IMR-90 (cell line): ENCODE results near the gene ORAI3. TPM values are rescaled to one million over a fixed set of nuclear protein-coding genes. Genes with fewer than 3 reads are reported as not detected.

Experiments
- ATAC-seq: fragments of 200-7000 bp; cut with Tn5 transposase; 2 replicates; pipeline ENCODE4 v1.9.1; 2020; ENCODE audit warnings: low read depth, mild to moderate bottlenecking, moderate library complexity
- BruUV-seq: library from RNA; stranded (reverse); fragments of 400-500 nt; replicated peaks from 2 replicates; lab custom pipeline; 2021; lab: Mats Ljungman, UMichigan
- CTCF ChIA-PET: fragments of 300-600 bp; formaldehyde crosslinking; extraction: SDS; loops from one replicate; lab custom pipeline; 2021; ENCODE audit warnings: antibody characterized with exemption; lab: Yijun Ruan, JAX
- POLR2A ChIA-PET: fragments of 300-600 bp; sonication (Branson Sonifier 250); formaldehyde crosslinking; loops from one replicate; lab custom pipeline; 2022; ENCODE audit warnings: antibody characterized with exemption; ENCODE audit not compliant: unreplicated experiment; lab: Charles Lee
- DNase-seq: peaks from one replicate; pipeline ENCODE4 v3.0.0; 2013
- H2AFZ ChIP-seq: replicated peaks from 2 replicates; pipeline ENCODE3; 2013; ENCODE audit warnings: low read length, mild to moderate bottlenecking; ENCODE audit not compliant: poor library complexity
- H2AK5ac ChIP-seq: 2 replicates; pipeline ENCODE4 v1.6.1; 2013; ENCODE audit warnings: low read depth, low read length, inconsistent platforms
- H2AK9ac ChIP-seq: replicated peaks from 2 replicates; pipeline ENCODE3; 2013; ENCODE audit warnings: mild to moderate bottlenecking, low read depth, low read length, moderate library complexity; ENCODE audit not compliant: poor library complexity
- H2BK120ac ChIP-seq: 2 replicates; pipeline ENCODE4 v1.6.1; 2013; ENCODE audit warnings: low read depth, low read length, inconsistent platforms
- H2BK15ac ChIP-seq: 3 replicates; pipeline ENCODE4 v1.6.1; 2013; ENCODE audit warnings: low read depth, low read length, inconsistent platforms
- H2BK20ac ChIP-seq: 2 replicates; pipeline ENCODE4 v1.6.1; 2013; ENCODE audit warnings: low read depth, mild to moderate bottlenecking, inconsistent platforms, low read length, moderate library complexity
- H2BK5ac ChIP-seq: 2 replicates; pipeline ENCODE4 v1.6.1; 2013; ENCODE audit warnings: mild to moderate bottlenecking, low read depth, low read length, inconsistent platforms; ENCODE audit not compliant: poor library complexity, severe bottlenecking
- H3K14ac ChIP-seq: replicated peaks from 2 replicates; pipeline ENCODE4 v1.6.1; 2013; ENCODE audit warnings: low read depth, low read length, inconsistent platforms
- H3K18ac ChIP-seq: 2 replicates; pipeline ENCODE4 v1.6.1; 2013; ENCODE audit warnings: low read depth, low read length, control low read depth
- H3K23ac ChIP-seq: 2 replicates; pipeline ENCODE4 v1.6.1; 2013; ENCODE audit warnings: low read depth, low read length, inconsistent platforms
- H3K27ac ChIP-seq: 2 replicates; pipeline ENCODE4 v1.5.1; 2013; ENCODE audit warnings: mild to moderate bottlenecking, control low read depth, low read length; ENCODE audit not compliant: insufficient read depth
- H3K27me3 ChIP-seq: 2 replicates; pipeline ENCODE4 v1.6.1; 2013; ENCODE audit warnings: low read length; ENCODE audit not compliant: control insufficient read depth, insufficient read depth
- H3K36me3 ChIP-seq: 2 replicates; pipeline ENCODE4 v1.6.1; 2013; ENCODE audit warnings: low read length, mixed read lengths; ENCODE audit not compliant: control insufficient read depth, insufficient read depth
- H3K4ac ChIP-seq: 2 replicates; pipeline ENCODE4 v1.6.1; 2013; ENCODE audit warnings: low read depth, low read length, inconsistent platforms
- H3K4me1 ChIP-seq: 2 replicates; pipeline ENCODE4 v1.6.1; 2013; ENCODE audit warnings: low read length, mixed read lengths; ENCODE audit not compliant: control insufficient read depth, insufficient read depth
- H3K4me2 ChIP-seq: 2 replicates; pipeline ENCODE4 v1.6.1; 2013; ENCODE audit warnings: low read depth, mild to moderate bottlenecking, control low read depth, low read length, moderate library complexity
- H3K4me3 ChIP-seq: 2 replicates; pipeline ENCODE4 v1.5.1; 2013; ENCODE audit warnings: low read depth, mild to moderate bottlenecking, control low read depth, low read length, moderate library complexity; ENCODE audit not compliant: insufficient read depth
- H3K56ac ChIP-seq: 2 replicates; pipeline ENCODE4 v1.6.1; 2013; ENCODE audit warnings: low read length, inconsistent platforms; ENCODE audit not compliant: insufficient read depth; ENCODE audit errors: extremely low read depth
- H3K79me1 ChIP-seq, 2 experiments: 2 replicates each; pipeline ENCODE4 v1.6.1; 2013; ENCODE audit warnings: low read length in 2 of 2, inconsistent platforms in 1 of 2, low read depth in 1 of 2
- H3K9ac ChIP-seq: 2 replicates; pipeline ENCODE4 v1.6.1; 2013; ENCODE audit warnings: low read depth, low read length, control low read depth
- H3K9me1 ChIP-seq: 2 replicates; pipeline ENCODE4 v1.6.1; 2013; ENCODE audit warnings: low read length, inconsistent platforms; ENCODE audit not compliant: insufficient read depth
- H3K9me3 ChIP-seq: 2 replicates; pipeline ENCODE4 v1.6.1; 2013; ENCODE audit warnings: low read length; ENCODE audit not compliant: control insufficient read depth, insufficient read depth
- H4K20me1 ChIP-seq: 2 replicates; pipeline ENCODE4 v1.6.1; 2013; ENCODE audit warnings: low read length, inconsistent platforms; ENCODE audit not compliant: insufficient read depth
- H4K5ac ChIP-seq: 2 replicates; pipeline ENCODE4 v1.6.1; 2013; ENCODE audit warnings: mild to moderate bottlenecking, low read depth, low read length, control low read depth
- H4K8ac ChIP-seq, 2 experiments: 2 replicates each; pipeline ENCODE4 v1.6.1; 2013; ENCODE audit warnings: low read depth in 2 of 2, low read length in 2 of 2, control low read depth in 1 of 2, inconsistent platforms in 1 of 2
- H4K91ac ChIP-seq: 2 replicates; pipeline ENCODE4 v1.6.1; 2013; ENCODE audit warnings: low read depth, low read length, inconsistent platforms; ENCODE audit not compliant: insufficient read depth
- CHD1 ChIP-seq: IDR thresholded peaks from 2 replicates; pipeline ENCODE4 v1.6.1; 2012; ENCODE audit warnings: low read depth, low read length, improper control_type of control experiment
- ELK1 ChIP-seq: fragments of 150-350 bp; IDR thresholded peaks from 2 replicates; pipeline ENCODE4 v1.6.1; 2016; ENCODE audit warnings: low read depth, mild to moderate bottlenecking, low read length, moderate library complexity, borderline replicate concordance
- MAFK ChIP-seq: IDR thresholded peaks from 2 replicates; pipeline ENCODE4 v1.6.1; 2012; ENCODE audit warnings: low read depth, low read length, improper control_type of control experiment
- WGBS, 2 experiments: methylation state at CpG; one replicate each; pipeline versions ENCODE4 v1.1.5 to v1.1.7; 2013; ENCODE audit warnings: missing lambda C conversion rate in 2 of 2; ENCODE audit not compliant: insufficient read length in 1 of 2; ENCODE audit errors: extremely low coverage in 2 of 2; 5-methylcytosine and 5-hydroxymethylcytosine counted together
- dilution Hi-C: fragments of 300-500 bp; cut with HindIII; formaldehyde crosslinking; loops from one replicate; pipeline ENCODE4 v1.14.3; 2018; ENCODE audit warnings: low sequenced_read_pairs; ENCODE audit not compliant: unreplicated experiment
- in situ Hi-C: fragments of 300-500 bp; cut with MboI; formaldehyde crosslinking; loops from 3 replicates; pipeline ENCODE4 v1.14.3; 2019; ENCODE audit warnings: low sequenced_read_pairs, inconsistent platforms, mixed read lengths
- intact Hi-C: fragments of 100-400 bp; cut with micrococcal nuclease; formaldehyde crosslinking; loops from 2 replicates; pipeline ENCODE4 v1.10.0; 2022
- polyA plus RNA-seq, 3 experiments: library from polyadenylated mRNA; depleted of rRNA; stranded (reverse); fragments of >200 nt; gene quantifications; 2 replicates each; pipeline ENCODE4 v1.2.3, GENCODE V29; 2012; ENCODE audit warnings: low replicate concordance in 1 of 3
- total RNA-seq: library from RNA; depleted of rRNA; stranded (reverse); fragments of >200 nt; gene quantifications from 2 replicates; pipeline ENCODE4 v1.2.3, GENCODE V29; 2012

The ORAI3 gene
- total and polyA plus RNA-seq, 2 of the 4 experiments (the other 2 are of a cell fraction): 6.8 to 16.9 TPM

GRCh38 chr16:30953111-30953510, 4.2 kb downstream of the ORAI3 start:
- H3K36me3 ChIP-seq: peaks cover 4% of the 10 kb centered on the region; the same call in 1 of the 2 replicates
- CTCF ChIA-PET: interaction anchor here (0.9 to 1.3 kb wide), 3 partner anchors 16 to 489 kb away, joined by 3 to 4 read pairs (median 3); partner anchors contain the start of gene ZNF843
- H3K56ac ChIP-seq: no peak overlapping the region
- peaks cover 11% of the 10 kb centered on the region; the same call in 1 of the 2 replicates for H3K9me1 ChIP-seq
- peaks cover 7% of the 10 kb centered on the region for H3K4me1 ChIP-seq
- no peaks in the 10 kb centered on the region for H3K27me3 ChIP-seq
- no peak overlapping the region for H2AFZ ChIP-seq
- H3K9me3 ChIP-seq: no peaks in the 10 kb centered on the region
- no peak overlapping the region for H3K4me3 ChIP-seq
- no TSS peak for BruUV-seq
- dilution Hi-C loops (no loop called here), in situ Hi-C loops (no loop called here), intact Hi-C loops (loop anchor here (1.0 to 10.0 kb wide), 4 partner anchors 122 to 912 kb away; partner anchors contain the start of genes ZNF646 and ZNF668)
- H2BK5ac ChIP-seq: no peak overlapping the region
- H3K9ac ChIP-seq: no peak overlapping the region
- no peak overlapping the region for H3K4me2 ChIP-seq
- H3K14ac ChIP-seq: no peak overlapping the region
- no peak overlapping the region for H3K27ac ChIP-seq
- DNase-seq: no peak
- no peak overlapping the region for H4K8ac ChIP-seq
- WGBS, 2 experiments: no CpG with 5 or more reads among the region's 9 CpGs
- POLR2A ChIA-PET: no interaction called here
- no peak overlapping the region for H3K18ac ChIP-seq
- H3K4ac ChIP-seq: no peak overlapping the region
- peaks cover 10% of the 10 kb centered on the region for H4K20me1 ChIP-seq
- no peak overlapping the region for H4K91ac ChIP-seq
- no peak for TF ChIP-seq MAFK
- TF ChIP-seq ELK1: no peak
- TF ChIP-seq CHD1: no peak
- H3K79me1 ChIP-seq: peaks cover 15 to 45% of the 10 kb centered on the region in 2 experiments; a peak in 3 of 4 replicates
- no peak overlapping the region for H4K5ac ChIP-seq
- no peak overlapping the region for H2BK120ac ChIP-seq
- H3K23ac ChIP-seq: no peak overlapping the region
- H2BK15ac ChIP-seq: no peak overlapping the region
- no peak for ATAC-seq
- H2AK5ac ChIP-seq: no peak overlapping the region
- no peak overlapping the region for H2BK20ac ChIP-seq
- H2AK9ac ChIP-seq: no peak overlapping the region
